ENCODE measurements around the gene SEMA4F.

DNA sequence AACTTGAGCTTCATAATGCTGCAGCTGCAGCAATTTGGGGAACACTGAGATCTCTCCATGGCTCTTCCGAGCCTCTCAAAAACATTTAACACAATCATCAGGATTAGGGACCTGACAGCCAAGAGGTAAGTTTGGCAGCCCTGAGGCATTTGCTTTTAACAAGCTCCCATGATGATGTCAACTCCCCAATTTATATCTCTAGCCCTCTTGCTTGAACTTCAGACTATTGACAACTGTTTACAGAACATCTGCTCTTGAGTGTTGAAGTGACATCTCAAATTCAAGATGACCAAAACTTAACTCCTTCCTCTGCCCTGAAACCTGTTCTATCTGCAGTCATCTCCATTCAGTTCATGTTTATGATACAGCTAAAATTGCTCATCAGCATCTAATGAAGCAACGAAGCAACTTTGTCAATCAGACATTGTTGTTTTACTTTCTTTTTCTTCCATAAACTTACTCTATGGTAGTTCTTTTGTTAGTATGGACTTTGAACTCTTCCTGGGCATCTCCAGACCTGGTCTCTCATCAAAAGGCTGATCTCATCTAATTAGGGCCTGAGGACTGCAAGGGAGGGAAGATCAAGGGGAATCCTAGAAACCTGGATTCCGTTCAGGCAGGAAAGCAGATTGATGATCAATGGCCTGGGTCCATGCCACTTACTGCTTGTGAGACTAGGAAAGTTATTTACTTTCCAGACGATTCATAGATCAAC lies 48.1 kb downstream of the SEMA4F start:
- TF ChIP-seq, protein P1, sequence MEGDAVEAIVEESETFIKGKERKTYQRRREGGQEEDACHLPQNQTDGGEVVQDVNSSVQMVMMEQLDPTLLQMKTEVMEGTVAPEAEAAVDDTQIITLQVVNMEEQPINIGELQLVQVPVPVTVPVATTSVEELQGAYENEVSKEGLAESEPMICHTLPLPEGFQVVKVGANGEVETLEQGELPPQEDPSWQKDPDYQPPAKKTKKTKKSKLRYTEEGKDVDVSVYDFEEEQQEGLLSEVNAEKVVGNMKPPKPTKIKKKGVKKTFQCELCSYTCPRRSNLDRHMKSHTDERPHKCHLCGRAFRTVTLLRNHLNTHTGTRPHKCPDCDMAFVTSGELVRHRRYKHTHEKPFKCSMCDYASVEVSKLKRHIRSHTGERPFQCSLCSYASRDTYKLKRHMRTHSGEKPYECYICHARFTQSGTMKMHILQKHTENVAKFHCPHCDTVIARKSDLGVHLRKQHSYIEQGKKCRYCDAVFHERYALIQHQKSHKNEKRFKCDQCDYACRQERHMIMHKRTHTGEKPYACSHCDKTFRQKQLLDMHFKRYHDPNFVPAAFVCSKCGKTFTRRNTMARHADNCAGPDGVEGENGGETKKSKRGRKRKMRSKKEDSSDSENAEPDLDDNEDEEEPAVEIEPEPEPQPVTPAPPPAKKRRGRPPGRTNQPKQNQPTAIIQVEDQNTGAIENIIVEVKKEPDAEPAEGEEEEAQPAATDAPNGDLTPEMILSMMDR (IDR thresholded peaks at IDR 0.05), result no peak
- TF ChIP-seq POLR2AphosphoS5 (IDR thresholded peaks at IDR 0.05; ENCODE audit: insufficient read depth in 1 of 2, low read depth in 1 of 2), result no peak
- no peak for TF ChIP-seq POLR2A (IDR thresholded peaks at IDR 0.05)
